GOT3 (cell line): ENCODE data around the gene NMU.
A peak's percentile ranks its signal among the peaks of the same experiment; 100 is the strongest.
"Not testable (repeated sequence)": the region's sequence is repeated elsewhere in the genome, so short reads cannot be mapped to it uniquely, and the experiment has no call there.

Experiments used
- DNase-seq: peaks from one replicate; lab custom pipeline; 2025; ENCODE audit warnings: mixed read lengths; lab: John Stamatoyannopoulos, UW

NMU gene

GRCh38 chr4:55554453-55555030 lies 81.6 kb downstream of the NMU start:
- DNase-seq: no peak

- DNase-seq: no peak
Observed at GRCh38 chr4:55553441-55554201, 82.5 kb downstream of the NMU start.

- DNase-seq: not testable (repeated sequence)
Observed at GRCh38 chr4:55551964-55552363, 84.1 kb downstream of the NMU start.

GRCh38 chr4:55549888-55550287 lies 86.2 kb downstream of the NMU start:
- DNase-seq: no peak

GRCh38 chr4:55547918-55548317 lies 88.2 kb downstream of the NMU start:
- DNase-seq: no peak

- DNase-seq: no peak
Observed at GRCh38 chr4:55547466-55547770, 88.7 kb downstream of the NMU start.

GRCh38 chr4:55546756-55547465 lies 89.2 kb downstream of the NMU start, which contains the start of gene CLOCK:
CLOCK (minus strand) TSS chr4:55546909; CDS start chr4:55482785, 64,124 bp downstream.
- peak; percentile 56 for DNase-seq

GRCh38 chr4:55546506-55546755 lies 89.7 kb downstream of the NMU start:
- no peak for DNase-seq

- no peak for DNase-seq
Observed at GRCh38 chr4:55545641-55546505, 90.2 kb downstream of the NMU start.
